Measurements from ENCODE around the gene ACAP3. TPM values are rescaled to one million over a fixed set of nuclear protein-coding genes. Genes with fewer than 3 reads are reported as not detected.
A peak's percentile ranks its signal among the peaks of the same experiment; 100 is the strongest.

ACAP3 gene
- total RNA-seq, 1 donor from 2014 or later, result 105 TPM

DNA sequence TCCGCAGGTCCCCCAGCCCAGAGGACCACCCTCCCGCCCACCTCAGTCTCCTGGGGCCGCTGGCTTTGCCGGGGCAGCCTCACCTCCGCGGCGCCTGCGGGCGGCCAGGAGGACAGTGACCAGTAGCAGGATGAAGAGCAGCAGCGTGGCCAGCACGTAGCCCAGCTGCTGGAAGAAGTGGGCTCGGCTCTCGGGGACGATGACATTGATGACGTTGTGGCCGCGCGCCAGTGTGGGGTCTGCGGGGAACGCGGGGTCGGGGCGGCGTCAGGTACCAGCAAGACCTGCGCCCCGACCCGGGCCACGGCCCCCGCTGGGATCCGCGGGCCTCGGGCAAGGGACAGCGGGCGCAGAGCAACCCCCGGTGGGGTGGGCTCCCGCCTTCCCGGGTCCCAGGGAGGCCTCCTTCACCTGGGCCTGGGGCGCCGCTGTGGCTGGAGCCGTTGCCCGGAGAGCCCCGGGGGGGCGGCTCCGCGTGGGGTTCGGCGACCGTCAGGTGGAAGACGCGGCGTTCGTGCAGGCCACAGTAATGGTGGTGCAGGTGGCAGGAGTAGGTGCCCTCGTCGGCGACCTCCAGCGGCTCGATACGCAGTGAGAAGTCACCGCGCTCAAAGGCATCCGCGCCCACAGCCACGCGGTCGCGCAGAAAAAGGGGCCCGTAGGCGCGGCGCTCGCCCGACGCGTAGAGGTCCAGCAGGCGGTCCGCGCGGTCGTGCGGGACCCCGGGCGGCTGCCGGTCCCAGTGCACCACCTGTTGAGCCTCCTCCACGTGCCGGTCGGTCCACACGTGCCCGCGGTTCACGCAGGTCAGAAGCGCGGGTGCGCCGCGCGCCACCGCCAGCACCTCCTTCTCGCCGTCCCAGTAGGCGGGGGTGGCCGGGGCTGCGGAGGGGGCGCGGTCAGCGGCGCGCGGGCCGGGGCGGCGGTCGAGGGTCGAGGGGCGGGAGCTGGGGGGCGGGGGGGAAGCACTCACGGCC, 46.8 kb upstream of the ACAP3 start:
- H3K27ac ChIP-seq, result peak overlapping the region; percentile 90 to 92
- H3K36me3 ChIP-seq, result peaks cover 14 to 19% of the 10 kb centered on the region in 2 donors
- DNase-seq (ENCODE audit: low spot score in 2 of 2), result no peak
- peak overlapping the region; percentile 54 to 65 for H3K4me3 ChIP-seq
- TF ChIP-seq, protein P1, sequence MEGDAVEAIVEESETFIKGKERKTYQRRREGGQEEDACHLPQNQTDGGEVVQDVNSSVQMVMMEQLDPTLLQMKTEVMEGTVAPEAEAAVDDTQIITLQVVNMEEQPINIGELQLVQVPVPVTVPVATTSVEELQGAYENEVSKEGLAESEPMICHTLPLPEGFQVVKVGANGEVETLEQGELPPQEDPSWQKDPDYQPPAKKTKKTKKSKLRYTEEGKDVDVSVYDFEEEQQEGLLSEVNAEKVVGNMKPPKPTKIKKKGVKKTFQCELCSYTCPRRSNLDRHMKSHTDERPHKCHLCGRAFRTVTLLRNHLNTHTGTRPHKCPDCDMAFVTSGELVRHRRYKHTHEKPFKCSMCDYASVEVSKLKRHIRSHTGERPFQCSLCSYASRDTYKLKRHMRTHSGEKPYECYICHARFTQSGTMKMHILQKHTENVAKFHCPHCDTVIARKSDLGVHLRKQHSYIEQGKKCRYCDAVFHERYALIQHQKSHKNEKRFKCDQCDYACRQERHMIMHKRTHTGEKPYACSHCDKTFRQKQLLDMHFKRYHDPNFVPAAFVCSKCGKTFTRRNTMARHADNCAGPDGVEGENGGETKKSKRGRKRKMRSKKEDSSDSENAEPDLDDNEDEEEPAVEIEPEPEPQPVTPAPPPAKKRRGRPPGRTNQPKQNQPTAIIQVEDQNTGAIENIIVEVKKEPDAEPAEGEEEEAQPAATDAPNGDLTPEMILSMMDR (IDR thresholded peaks at IDR 0.05), result no peak
- H3K9me3 ChIP-seq, result no peaks in the 10 kb centered on the region
- peaks cover 23 to 59% of the 10 kb centered on the region in 2 donors for H3K4me1 ChIP-seq
- no peaks in the 10 kb centered on the region for H3K27me3 ChIP-seq
- intact Hi-C loops (cut with DNase I), result no loop called here

DNA sequence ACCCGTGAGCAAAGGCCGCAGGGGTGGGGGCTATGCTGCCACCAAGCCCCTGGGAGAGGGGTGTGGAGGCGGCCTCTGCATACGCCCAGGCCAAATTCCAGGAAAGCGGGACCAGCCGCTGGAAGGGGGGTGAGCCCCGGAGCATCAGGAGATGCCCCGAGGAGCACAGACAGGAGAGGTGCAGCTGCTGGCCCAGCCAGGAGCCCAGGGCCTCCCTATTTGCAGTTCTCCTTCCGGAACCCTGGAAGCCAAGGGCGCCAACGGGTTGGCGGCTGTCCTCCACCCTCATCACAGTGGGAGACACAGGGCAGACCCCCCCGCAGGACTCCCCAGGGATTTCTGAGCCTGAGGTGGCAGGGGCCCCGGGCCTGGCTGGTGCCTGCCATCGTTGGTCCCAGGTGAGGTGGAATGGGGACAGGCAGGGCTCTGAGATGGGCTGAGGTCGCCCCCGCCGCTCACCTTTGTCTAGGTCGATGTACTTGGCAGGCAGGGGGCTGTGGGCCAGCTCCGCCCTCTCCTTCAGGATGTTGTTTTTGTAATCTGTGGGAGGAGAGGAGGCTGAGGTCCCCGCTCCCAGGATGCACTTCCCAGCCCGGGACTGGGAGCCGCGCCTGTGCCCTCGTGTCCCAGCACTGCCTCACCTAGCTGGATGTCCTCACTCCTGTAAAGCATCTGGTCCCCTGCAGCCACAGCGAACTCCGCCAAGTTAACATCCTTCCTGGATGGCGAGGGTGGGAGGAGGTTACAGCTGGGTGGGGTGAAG, 45.8 kb upstream of the ACAP3 start:
- no peaks in the 10 kb centered on the region for H3K9me3 ChIP-seq
- peak overlapping the region; percentile 23 to 54 for H3K27ac ChIP-seq
- H3K36me3 ChIP-seq, result peaks cover 14 to 19% of the 10 kb centered on the region in 2 donors
- peaks cover 16 to 49% of the 10 kb centered on the region in 2 donors for H3K4me1 ChIP-seq
- H3K4me3 ChIP-seq, result no peak overlapping the region
- intact Hi-C loops (cut with DNase I), result no loop called here
- DNase-seq (ENCODE audit: low spot score in 2 of 2), result no peak
- TF ChIP-seq, protein P1 (IDR thresholded peaks at IDR 0.05), result no peak
- no peaks in the 10 kb centered on the region for H3K27me3 ChIP-seq

DNA sequence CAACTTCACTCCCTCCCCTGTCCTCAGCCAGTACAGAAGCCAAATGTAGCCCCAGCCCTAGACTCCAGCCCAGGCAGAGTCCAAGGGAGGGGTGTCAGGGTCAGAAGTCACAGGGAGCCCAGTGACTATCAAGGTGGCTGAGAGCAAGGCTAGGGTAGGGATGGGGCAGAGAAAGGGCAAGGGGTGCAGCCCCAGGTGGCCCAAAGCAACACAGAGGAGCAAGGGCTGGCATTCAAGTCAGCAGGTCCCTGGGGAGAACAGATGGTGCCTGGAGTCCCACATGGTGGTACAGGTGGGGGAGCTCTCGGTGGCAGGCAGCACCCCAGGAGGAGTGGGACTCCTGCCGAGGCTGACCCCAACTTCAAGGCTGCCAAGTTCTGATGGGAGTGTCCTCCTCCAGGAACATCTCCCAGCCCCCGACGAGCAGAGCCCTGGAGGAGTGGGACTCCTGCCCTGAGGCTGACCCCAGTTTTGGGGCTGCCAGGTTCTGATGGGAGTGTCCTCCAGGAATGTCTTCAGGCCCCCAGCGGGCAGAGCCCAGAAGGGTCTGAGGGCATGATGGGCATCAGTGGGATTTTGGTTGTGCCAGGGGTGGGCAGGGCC, 45.2 kb upstream of the ACAP3 start:
- intact Hi-C loops (cut with DNase I), result no loop called here
- Histone ChIP-seq H3K27me3 (no peaks in the 10 kb centered on the region), H3K4me1 (peaks cover 18 to 51% of the 10 kb centered on the region in 2 donors), H3K9me3 (no peaks in the 10 kb centered on the region), H3K27ac (peak overlapping the region; percentile 23 to 54), H3K36me3 (peaks cover 14 to 19% of the 10 kb centered on the region in 2 donors), H3K4me3 (no peak overlapping the region)
- no peak for DNase-seq (ENCODE audit: low spot score in 2 of 2)
- TF ChIP-seq, protein P1 (IDR thresholded peaks at IDR 0.05), result no peak

DNA sequence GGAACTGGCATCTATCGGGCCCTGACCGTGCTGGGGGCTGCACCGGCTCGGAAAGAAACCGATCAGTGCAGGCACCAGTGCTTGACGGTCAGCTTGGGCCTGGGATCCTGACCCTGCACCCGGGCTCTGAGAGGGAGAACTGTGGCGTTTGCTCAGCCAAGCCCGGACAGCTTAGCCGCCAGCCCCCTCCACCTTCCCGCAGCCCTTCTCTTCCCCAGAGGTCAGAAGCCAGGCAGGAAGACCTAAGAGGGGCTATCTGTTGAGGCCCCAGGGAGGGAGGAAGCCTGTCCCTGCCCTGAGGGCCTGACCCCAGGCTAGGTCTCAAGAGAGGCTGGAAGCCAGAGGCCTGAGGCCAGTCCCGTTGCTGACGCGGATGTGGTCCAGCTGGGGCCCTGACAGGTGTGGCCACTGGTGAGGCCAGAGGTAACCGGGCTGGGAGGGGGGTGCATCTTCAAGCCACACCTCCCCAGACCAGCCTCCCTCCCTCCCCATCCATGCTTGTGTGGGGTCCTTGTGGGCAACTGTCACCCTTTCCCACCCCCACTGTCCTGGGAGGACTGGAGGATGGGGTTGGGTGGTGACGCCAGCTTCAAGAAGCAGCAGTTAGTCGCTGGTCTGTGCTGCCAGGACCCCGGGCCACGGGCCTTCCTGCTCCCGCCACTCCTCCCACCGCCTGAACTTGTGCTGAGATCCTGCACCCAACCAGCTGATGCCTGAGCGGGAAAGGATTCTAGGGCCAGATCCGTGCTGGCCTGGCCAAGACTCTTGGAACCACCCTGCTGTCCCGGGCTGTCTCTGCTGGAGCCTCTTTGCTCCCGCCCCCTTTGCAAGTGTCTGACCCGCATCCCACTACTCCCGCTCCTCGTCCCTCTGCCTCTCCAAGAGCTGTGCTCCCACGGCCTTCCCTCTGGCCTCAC, 44.0 kb upstream of the ACAP3 start:
- no peak for DNase-seq (ENCODE audit: low spot score in 2 of 2)
- no peaks in the 10 kb centered on the region for H3K27me3 ChIP-seq
- peak overlapping the region; percentile 54 to 69 for H3K27ac ChIP-seq
- intact Hi-C loops (cut with DNase I), result no loop called here
- no peaks in the 10 kb centered on the region for H3K9me3 ChIP-seq
- TF ChIP-seq, protein P1 (IDR thresholded peaks at IDR 0.05), result no peak
- H3K4me1 ChIP-seq, result peaks cover 18 to 62% of the 10 kb centered on the region in 2 donors
- H3K36me3 ChIP-seq, result peaks cover 14 to 19% of the 10 kb centered on the region in 2 donors
- peak overlapping the region in 1 of 2 donors; percentile 23 for H3K4me3 ChIP-seq

All from ascending aorta (tissue), 2 donors.